Measurements from ENCODE around the gene LCE2A.
"Not testable (repeated sequence)": the region's sequence is repeated elsewhere in the genome, so short reads cannot be mapped to it uniquely, and the experiment has no call there.

Gene LCE2A

GRCh38 chr1:152697701-152698600, at the start of gene LCE2A:
Gene LCE2A (plus strand): TSS chr1:152698345. CDS start chr1:152698902, 557 bp downstream.
- H3K4me3 ChIP-seq (ENCODE audit: low read depth, low read length), result no peak within 1 kb of the TSS
- no peak for TF ChIP-seq CTCF (IDR thresholded peaks at IDR 0.05; ENCODE audit: borderline replicate concordance, insufficient read depth, low read depth, low read length)

DNA sequence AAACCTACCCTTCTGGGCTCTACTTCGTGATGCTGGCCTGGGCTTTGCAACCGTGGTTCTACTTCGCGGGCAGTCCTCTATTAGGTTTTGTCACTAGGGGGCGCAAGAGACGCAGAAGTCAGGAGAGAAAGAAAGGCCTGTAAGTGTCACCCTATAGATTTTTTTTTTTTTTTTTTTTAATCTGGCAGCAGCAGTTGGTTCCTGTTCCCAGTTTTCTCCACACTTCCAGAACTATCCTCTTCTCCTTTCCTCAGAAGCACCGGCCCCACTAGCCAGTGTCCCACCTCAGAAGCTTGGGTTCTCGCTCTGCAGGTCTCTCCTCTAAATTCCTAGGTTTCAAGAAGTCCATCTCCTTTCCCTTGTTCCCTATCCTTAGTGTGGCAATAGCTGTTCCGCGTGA, 44.0 kb upstream of the LCE2A start:
- peak; percentile 75 for TF ChIP-seq CTCF (IDR thresholded peaks at IDR 0.05; ENCODE audit: borderline replicate concordance, insufficient read depth, low read depth, low read length)
- H3K4me3 ChIP-seq (ENCODE audit: low read depth, low read length), result no peak overlapping the region

DNA sequence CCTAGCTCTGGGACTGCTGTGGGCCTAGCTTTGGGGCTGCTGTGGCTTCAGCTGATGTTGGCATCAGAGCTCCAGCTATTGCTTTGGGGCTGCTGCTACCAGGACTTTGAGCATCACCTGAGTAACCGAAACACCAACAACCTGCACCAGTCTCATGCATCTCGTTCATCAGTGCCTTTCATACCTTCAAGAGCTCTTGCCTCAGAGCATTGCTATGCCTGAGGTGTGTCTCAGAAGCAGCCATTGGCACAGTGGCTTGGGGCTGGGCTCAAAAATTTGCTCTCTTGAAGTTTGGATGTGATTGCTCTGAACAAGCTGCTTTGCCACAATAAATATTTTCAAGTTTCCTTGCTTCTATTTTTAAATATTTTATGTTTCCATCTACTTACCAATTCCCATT, 41.7 kb upstream of the LCE2A start:
- H3K4me3 ChIP-seq (ENCODE audit: low read depth, low read length), result no peak overlapping the region
- TF ChIP-seq CTCF (IDR thresholded peaks at IDR 0.05; ENCODE audit: borderline replicate concordance, insufficient read depth, low read depth, low read length), result no peak

GRCh38 chr1:152657677-152658076, 40.5 kb upstream of the LCE2A start:
- TF ChIP-seq CTCF (IDR thresholded peaks at IDR 0.05; ENCODE audit: borderline replicate concordance, insufficient read depth, low read depth, low read length), result no peak
- no peak overlapping the region for H3K4me3 ChIP-seq (ENCODE audit: low read depth, low read length)

DNA sequence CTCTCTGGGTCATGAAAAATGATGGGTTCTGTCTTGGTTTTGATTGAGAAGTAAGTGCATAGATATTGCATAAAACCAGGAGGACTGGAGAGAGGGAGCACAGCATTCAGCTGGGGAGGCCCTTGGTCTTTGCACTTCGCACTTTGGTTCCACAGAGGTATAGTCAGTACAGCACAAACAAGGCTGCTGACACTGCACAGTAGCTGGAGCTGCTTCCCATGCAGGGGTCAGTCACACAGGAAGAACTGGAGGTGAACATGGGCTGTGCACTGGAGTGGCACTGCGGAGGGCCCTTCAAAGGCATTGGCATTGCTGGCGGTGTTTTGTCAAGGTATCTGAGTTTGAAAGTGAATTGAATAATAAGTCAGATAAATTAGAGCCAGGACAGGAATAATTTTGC, 39.5 kb upstream of the LCE2A start:
- TF ChIP-seq CTCF (IDR thresholded peaks at IDR 0.05; ENCODE audit: borderline replicate concordance, insufficient read depth, low read depth, low read length), result no peak

GRCh38 chr1:152663098-152663497, 35.0 kb upstream of the LCE2A start, which contains the start of gene LCE2D:
Gene LCE2D (plus strand): TSS chr1:152663380. CDS start chr1:152664106, 726 bp downstream.
- TF ChIP-seq CTCF (IDR thresholded peaks at IDR 0.05; ENCODE audit: borderline replicate concordance, insufficient read depth, low read depth, low read length), result no peak
- H3K4me3 ChIP-seq (ENCODE audit: low read depth, low read length), result no peak within 1 kb of the TSS

More for the DNA sequence above, 39.5 kb upstream of the LCE2A start:
- no peak overlapping the region for H3K4me3 ChIP-seq (ENCODE audit: low read depth, low read length)

DNA sequence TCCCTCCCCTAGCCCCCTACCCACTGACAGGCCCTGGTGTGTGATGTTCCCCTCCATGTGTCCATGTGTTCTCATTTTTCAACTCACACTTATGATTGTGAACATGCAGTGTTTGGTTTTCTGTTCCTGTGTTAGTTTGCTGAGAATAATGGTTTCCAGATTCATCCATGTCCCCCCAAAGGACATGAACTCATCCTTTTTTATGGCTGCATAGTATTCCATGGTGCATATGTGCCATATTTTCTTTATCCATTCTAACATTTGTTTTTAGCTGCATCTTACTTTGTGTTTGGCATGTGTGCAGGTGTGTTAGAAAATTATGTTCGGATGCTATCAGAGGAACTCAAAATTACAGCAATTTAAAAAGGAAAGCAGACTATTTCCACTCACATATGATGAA, 32.0 kb upstream of the LCE2A start:
- not testable (repeated sequence) for H3K4me3 ChIP-seq (ENCODE audit: low read depth, low read length)

Data from GM12875 (cell line).